HL-60/S4 (cell line): Measurements from ENCODE around the gene PRSS33.

Experiments used
- in situ Hi-C: fragments of 300-500 bp; cut with MboI; formaldehyde crosslinking; loops from 2 replicates; pipeline ENCODE4 v1.14.3; 2022; ENCODE audit warnings: low sequenced_read_pairs

Gene PRSS33

DNA sequence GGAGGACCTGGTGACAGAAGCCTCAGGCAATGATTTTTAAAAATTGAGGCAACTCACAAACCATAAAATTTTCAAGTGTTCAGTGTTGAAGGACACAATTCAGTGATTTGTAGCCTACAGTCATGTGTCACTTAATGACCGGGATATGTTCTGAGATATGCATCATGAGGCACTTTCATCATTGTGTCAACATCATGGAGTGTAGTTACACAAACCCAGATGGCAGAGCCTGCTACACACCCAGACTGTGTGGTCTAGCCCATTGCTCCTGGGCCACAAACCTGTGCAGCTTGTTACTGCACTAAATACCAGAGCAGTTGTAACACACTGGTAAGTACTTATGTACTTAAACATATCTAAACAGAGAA, 12.5 kb upstream of the PRSS33 start:
- in situ Hi-C loops = no loop called here

DNA sequence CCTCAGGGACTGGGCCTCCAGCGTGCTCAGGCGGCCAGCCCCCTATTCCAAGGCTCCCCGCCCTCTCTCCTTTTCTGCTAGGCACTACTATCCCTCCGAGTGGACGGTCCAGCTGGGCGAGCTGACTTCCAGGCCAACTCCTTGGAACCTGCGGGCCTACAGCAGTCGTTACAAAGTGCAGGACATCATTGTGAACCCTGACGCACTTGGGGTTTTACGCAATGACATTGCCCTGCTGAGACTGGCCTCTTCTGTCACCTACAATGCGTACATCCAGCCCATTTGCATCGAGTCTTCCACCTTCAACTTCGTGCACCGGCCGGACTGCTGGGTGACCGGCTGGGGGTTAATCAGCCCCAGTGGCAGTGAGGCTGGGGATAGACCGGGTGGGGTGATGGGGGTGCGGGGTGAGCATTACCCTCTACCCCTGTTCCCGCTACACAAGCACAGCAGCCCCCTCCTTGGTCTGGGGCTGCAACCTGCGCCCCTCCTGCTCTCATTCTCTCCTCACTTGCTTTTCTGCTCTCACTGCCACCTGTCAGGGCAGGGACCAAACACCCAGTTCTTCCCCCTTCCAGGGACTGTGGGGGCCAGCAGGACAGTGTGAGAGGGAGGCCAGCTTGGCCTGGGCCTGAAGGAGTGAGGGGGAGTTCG, 12.0 kb upstream of the PRSS33 start:
- in situ Hi-C loops = no loop called here

GRCh38 chr16:2798723-2799204, 11.4 kb upstream of the PRSS33 start:
- in situ Hi-C loops = no loop called here

GRCh38 chr16:2795395-2796143, 8.2 kb upstream of the PRSS33 start:
- in situ Hi-C loops = no loop called here

- in situ Hi-C loops = no loop called here
Measured at GRCh38 chr16:2792940-2793339, 5.6 kb upstream of the PRSS33 start.

GRCh38 chr16:2791174-2791573, 3.8 kb upstream of the PRSS33 start:
- in situ Hi-C loops = no loop called here

DNA sequence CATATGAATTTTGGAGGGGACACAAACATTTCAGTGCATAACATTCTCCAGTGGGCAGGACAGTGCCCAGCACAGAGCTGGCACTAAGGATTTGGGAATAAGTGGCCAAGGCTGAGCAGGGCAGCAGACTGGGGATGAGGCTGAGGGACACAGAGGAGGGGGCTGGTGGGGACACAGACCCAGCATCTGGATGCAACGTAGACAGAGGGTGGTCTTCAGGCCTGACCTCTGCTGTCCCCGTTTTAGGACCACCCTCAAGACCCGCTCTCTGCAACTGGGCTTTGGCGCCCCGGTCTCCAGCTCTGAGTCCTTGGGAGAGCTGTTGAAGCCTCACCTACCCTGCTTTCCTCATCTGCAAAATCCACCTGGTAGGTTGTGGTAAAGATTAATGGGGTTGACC, 3.3 kb upstream of the PRSS33 start:
- in situ Hi-C loops = no loop called here

DNA sequence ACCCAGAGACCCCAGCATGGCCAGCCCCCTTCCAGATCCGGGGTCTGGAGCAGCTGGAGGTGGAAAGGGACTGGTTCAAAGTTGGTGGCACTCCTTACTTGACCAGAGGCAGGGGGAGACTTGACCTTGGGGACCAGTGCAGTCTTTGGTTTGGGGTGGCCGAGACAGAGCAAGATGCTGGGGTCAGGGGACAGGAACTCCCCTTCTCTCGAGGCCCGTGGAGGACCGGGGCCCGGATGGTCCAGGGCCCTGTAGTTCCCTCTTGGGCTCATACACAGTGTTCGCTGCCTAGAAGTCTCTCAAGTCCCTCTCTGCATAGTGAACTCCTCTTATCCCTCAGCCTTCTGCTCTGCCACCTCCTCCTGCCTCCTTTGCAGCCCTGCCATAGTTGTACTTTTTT, 601 bp upstream of the PRSS33 start:
- in situ Hi-C loops = no loop called here

GRCh38 chr16:2786826-2787151, 571 bp downstream of the PRSS33 start:
- in situ Hi-C loops = no loop called here

GRCh38 chr16:2786061-2786825, 1.1 kb downstream of the PRSS33 start:
- in situ Hi-C loops = no loop called here

GRCh38 chr16:2785101-2785991, 2.0 kb downstream of the PRSS33 start:
- in situ Hi-C loops = no loop called here

GRCh38 chr16:2784358-2785100, 2.8 kb downstream of the PRSS33 start:
- in situ Hi-C loops = no loop called here

- in situ Hi-C loops = no loop called here
Measured at GRCh38 chr16:2783581-2784357, 3.6 kb downstream of the PRSS33 start.

- in situ Hi-C loops = no loop called here
Measured at GRCh38 chr16:2782583-2783351, 4.6 kb downstream of the PRSS33 start.

DNA sequence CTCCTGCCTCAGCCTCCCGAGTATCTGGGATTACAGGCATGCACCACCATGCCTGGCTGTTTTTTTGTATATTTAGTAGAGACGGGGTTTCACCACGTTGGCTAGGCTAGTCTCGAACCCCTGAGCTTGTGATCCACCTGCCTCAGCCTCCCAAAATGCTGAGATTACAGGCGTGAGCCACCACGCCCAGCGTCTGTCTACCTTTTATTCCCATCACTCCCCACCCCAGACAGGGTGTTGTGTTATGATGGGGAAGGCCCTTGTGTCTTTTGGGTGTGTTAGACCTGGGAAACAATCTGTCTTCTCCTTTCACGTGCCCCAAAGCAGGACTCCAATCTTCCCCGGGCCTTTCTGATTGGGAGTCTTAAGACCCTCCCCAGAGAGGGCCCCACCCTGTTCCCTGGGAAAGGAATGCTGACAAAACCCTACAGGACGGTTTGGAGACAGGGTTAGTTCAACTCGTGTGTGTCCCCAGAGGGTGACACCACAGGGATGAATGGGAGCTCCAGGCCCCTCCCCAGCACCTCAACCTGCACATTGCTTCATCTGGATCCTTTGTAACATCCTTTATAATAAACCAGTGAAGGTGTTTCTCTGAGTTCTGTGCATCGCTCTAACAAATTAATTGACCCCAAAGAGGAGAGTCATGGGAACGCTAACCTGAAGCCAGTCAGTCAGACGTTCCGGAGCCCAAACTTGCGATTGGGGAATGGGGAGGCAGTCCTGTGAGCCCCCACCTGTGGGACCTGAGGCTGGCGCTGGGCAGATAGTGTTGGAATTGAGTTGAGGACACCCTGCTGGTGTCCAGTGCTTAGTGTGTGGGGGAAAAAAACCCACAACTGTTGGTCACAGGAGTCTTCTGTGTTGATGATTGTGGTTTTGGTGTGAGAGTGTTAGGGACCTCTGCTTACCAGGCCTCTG, 7.1 kb downstream of the PRSS33 start:
- in situ Hi-C loops = no loop called here

DNA sequence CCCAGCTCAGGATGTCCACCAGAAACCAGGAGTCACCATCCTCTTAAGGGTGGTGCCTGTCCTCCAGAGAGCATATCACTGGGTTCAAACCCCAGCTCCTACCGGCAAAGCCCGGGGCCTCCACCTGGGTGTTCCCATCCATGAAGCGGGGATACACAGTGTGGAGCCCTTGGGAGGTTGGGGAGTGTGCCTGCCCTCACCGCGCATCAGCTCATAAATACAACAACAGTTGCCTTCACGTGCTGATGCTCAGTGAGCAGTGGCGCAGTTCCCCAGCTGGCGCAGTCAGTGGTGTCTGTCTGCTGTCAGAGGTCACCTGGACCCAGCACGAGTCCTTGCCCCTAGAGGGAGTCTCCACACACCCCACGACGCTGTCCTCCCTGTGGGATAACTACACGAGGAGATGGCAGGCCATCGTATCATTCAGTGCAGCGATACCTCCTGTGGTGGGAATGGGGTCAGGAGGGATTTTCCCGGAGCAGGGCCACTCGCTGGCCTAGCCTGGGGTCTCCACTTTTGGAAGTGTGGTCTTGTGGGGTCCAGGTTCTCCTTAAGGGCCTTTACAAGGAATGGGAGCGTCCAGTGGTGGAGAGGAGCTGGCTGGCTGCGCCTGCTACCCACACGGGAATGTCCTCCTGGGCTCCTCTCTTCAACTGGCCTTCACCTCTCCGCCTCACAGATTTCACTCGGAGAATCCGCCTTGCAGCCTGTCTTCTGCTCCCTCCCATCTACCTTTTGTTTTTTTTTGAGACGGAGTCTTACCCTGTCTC, 8.0 kb downstream of the PRSS33 start:
- in situ Hi-C loops = no loop called here

DNA sequence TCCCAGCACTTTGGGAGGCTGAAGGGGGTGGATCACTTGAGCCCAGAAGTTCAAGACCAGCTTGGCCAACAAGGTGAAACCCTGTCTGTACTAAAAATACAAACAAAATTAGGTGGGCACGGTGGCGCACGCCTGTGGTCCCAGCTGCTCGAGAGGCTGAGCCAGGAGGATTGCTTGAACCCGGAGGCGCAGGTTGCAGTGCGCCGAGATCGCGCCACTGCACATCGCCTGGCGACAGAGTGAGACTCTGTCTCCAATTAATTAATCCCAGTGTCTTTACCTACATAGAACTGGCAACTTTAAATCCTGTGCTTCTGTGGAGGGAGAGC, 8.8 kb downstream of the PRSS33 start:
- in situ Hi-C loops = no loop called here
